Kidney epithelial cell (primary cell): ENCODE results near the gene ARHGAP42. TPM values are rescaled to one million over a fixed set of nuclear protein-coding genes. Genes with fewer than 3 reads are reported as not detected.

ENCODE experiments used
- DNase-seq: peaks from one replicate; pipeline ENCODE4 v3.0.0-alpha.2; 2010; ENCODE audit warnings: low read depth
- H3K27me3 ChIP-seq: 2 replicates; pipeline ENCODE4 v1.6.0; 2011; ENCODE audit warnings: low read length; ENCODE audit not compliant: control insufficient read depth, insufficient read depth
- H3K36me3 ChIP-seq: 2 replicates; pipeline ENCODE4 v1.5.1; 2011; ENCODE audit warnings: low read length; ENCODE audit not compliant: control insufficient read depth, insufficient read depth
- H3K4me3 ChIP-seq: 2 replicates; pipeline ENCODE4 v1.5.1; 2011; ENCODE audit warnings: low read depth, mild to moderate bottlenecking, control low read depth, low read length
- CTCF ChIP-seq: IDR thresholded peaks from 2 replicates; pipeline ENCODE4 v1.5.1; 2011; ENCODE audit warnings: mild to moderate bottlenecking, moderate library complexity, low read length, control low read depth, inconsistent platforms; ENCODE audit not compliant: insufficient read depth, poor library complexity, severe bottlenecking
- total RNA-seq: library from RNA; depleted of rRNA; stranded (reverse); fragments of >200 nt; gene quantifications from 2 replicates; pipeline ENCODE4 v1.2.3, GENCODE V29; 2015

ARHGAP42 gene
- total RNA-seq, 1 donor from 2014 or later = 27.9 TPM

GRCh38 chr11:100683126-100683525 lies 4.0 kb upstream of the ARHGAP42 start:
- no peak overlapping the region for H3K4me3 ChIP-seq
- no peak for TF ChIP-seq CTCF
- DNase-seq = no peak
- no peaks in the 10 kb centered on the region for H3K27me3 ChIP-seq
- no peaks in the 10 kb centered on the region for H3K36me3 ChIP-seq

- Histone ChIP-seq H3K27me3 (no peaks in the 10 kb centered on the region), H3K36me3 (no peaks in the 10 kb centered on the region), H3K4me3 (no peak overlapping the region)
- no peak for TF ChIP-seq CTCF
- DNase-seq = no peak
Measured at GRCh38 chr11:100684101-100685065, 2.7 kb upstream of the ARHGAP42 start.

DNA sequence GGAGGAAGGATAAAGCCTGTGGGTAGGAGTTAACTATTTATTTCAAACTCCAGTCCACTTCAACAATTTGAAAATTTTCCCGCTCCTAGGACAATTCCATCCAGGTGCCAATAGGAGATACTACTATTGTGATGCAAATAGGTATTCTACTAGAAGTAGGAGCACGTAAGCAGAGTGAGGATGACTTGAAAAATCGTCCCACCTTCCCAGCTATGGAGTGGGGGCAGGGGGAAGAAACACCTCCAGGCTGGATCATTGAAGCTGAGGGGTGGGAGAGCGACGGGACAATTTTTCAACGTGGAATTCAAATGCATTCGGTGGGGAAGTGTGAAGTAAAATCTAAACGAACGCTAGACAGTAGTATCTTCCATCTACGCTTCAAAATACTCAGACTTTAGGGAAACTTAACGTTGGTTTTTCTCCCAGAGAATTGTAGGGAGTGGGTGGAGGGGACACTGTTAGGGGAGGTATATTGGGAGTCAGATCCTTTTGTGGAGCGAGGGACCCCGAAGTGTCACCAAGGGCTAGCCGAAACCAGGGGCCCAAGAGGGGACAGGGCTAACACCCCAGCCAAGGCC lies 523 bp upstream of the ARHGAP42 start:
- Histone ChIP-seq H3K4me3 (peak overlapping the region; percentile 87), H3K27me3 (no peaks in the 10 kb centered on the region), H3K36me3 (no peaks in the 10 kb centered on the region)
- DNase-seq = no peak
- no peak for TF ChIP-seq CTCF

DNA sequence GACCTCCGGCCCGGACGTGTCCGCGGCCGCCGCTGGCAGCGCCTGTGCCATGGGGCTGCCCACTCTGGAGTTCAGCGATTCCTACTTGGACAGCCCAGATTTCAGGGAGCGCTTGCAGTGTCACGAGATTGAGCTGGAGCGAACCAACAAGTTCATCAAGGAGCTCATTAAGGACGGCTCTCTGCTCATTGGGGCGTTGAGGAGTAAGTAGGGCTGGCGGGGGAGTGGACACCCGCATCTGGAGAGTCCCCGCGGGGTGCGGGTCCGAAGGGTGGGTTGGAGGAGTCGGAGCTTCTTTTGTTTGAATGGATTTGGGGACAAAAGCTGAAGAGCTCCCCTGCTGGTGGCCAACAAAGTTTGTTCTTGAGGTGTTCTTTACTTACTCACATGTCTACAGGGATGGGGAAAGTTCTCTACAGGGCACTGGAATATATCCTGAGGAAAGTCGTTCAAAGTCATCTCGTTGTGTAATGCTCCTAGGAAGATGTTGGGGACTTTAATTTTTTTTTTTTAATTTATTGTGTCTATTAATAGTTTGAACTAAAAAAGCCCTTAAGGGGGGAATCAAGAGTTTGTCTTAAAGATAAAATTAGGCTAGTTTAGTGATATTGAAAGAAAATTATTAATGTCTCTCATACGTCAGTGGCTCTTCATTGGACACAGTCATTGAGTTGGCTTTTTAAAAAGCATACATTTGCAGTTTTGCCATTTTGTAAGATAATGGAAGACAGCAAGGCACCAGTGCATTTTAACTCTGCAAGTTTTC lies 725 bp downstream of the ARHGAP42 start:
- Histone ChIP-seq H3K4me3 (peak overlapping the region; percentile 87), H3K36me3 (no peaks in the 10 kb centered on the region), H3K27me3 (no peaks in the 10 kb centered on the region)
- TF ChIP-seq CTCF = peak; percentile 76
- DNase-seq = peak; percentile 73

GRCh38 chr11:100689141-100689540 lies 2.1 kb downstream of the ARHGAP42 start:
- TF ChIP-seq CTCF = no peak
- H3K4me3 ChIP-seq = peak overlapping the region; percentile 87
- no peak for DNase-seq
- H3K27me3 ChIP-seq = no peaks in the 10 kb centered on the region
- no peaks in the 10 kb centered on the region for H3K36me3 ChIP-seq
